Activated CD4-positive, alpha-beta memory T cell treated with anti-CD3 and anti-CD28 coated beads for 36 hours (primary cell): ENCODE data around the gene SBNO1. TPM values are rescaled to one million over a fixed set of nuclear protein-coding genes. Genes with fewer than 3 reads are reported as not detected.

Experiments
- CTCF ChIA-PET: fragments of 350-600 bp; sonication (Branson Sonifier 250); formaldehyde crosslinking; loops from one replicate; lab custom pipeline; 2021; ENCODE audit warnings: antibody characterized with exemption, inconsistent platforms; lab: Charles Lee
- POLR2A ChIA-PET: fragments of 350-600 bp; sonication (Branson Sonifier 250); formaldehyde crosslinking; loops from one replicate; lab custom pipeline; 2021; ENCODE audit warnings: antibody characterized with exemption; lab: Charles Lee
- DNase-seq: peaks from one replicate; pipeline ENCODE4 v3.0.0-alpha.2; 2020
- H3K27ac Mint-ChIP-seq: one replicate; pipeline ENCODE4 v1.8.0; 2021; ENCODE audit warnings: mixed read lengths
- H3K27me3 Mint-ChIP-seq: one replicate; pipeline ENCODE4 v1.8.0; 2021; ENCODE audit warnings: mixed read lengths
- H3K36me3 Mint-ChIP-seq: one replicate; pipeline ENCODE4 v1.8.0; 2021; ENCODE audit warnings: mixed read lengths
- H3K4me1 Mint-ChIP-seq: one replicate; pipeline ENCODE4 v1.8.0; 2021; ENCODE audit warnings: low read depth, mixed read lengths
- H3K4me3 Mint-ChIP-seq: one replicate; pipeline ENCODE4 v1.8.0; 2021; ENCODE audit warnings: mild to moderate bottlenecking, mixed read lengths
- H3K9me3 Mint-ChIP-seq: one replicate; pipeline ENCODE4 v1.8.0; 2021; ENCODE audit warnings: mixed read lengths
- intact Hi-C: fragments of 100-400 bp; cut with micrococcal nuclease; formaldehyde crosslinking; loops from one replicate; pipeline ENCODE4 v1.15.1; 2023
- total RNA-seq, 2 experiments: library from RNA; stranded (reverse); gene quantifications; one replicate each; pipeline ENCODE4 v1.2.3, GENCODE V29; 2021

Gene SBNO1
- total RNA-seq, 2 experiments from 2014 or later: 49.9 to 50.6 TPM

DNA sequence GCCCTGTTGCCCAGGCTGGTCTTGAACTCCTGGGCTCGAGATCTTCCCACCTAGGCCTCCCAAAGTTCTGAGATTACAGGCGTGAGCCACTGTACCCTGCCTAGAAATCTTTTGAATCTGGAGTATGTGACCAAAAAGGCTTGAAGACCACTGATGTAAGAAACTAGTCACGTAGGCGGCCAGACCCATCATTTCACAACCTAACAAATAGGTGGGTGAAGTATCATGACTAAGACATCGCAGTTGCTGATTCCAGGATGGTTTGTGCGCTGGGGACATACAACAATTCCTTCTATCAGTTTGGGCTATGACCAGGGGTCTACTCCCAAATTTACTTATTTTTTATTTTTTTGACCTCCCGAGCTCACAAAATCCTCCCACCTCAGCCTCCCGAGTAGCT is 81.2 kb downstream of the SBNO1 start:
- Mint-ChIP-seq H3K27ac (no peak overlapping the region), H3K36me3 (no peaks in the 10 kb centered on the region), H3K9me3 (no peaks in the 10 kb centered on the region), H3K4me3 (no peak overlapping the region), H3K27me3 (no peaks in the 10 kb centered on the region), H3K4me1 (peaks cover under 1% of the 10 kb centered on the region)
- no peak for DNase-seq
- ChIA-PET CTCF (interaction anchor here (0.9 kb wide), 1 partner anchor 10 kb away, joined by 3 read pairs; no protein-coding TSS in a partner anchor), POLR2A (no interaction called here)
- intact Hi-C loops: no loop called here

DNA sequence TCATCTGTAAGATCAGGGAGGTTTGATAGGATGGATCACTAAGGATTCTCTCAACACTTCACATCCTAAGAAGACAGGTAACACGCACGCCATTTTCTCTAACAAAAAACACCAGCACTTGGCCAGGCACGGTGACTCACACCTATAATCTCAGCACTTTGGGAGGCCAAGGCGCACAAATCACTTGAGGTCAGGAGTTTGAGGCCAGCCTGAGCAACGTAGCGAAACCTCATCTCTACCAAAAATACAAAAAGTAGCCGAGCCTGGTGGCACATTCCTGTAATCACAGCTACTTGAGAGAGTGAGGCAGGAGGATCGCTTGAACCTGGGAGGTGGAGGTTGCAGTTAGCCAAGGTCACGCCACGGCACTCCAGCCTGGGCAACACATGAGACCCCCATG is 82.5 kb downstream of the SBNO1 start:
- ChIA-PET POLR2A (interaction anchor here (0.6 kb wide), 1 partner anchor 16 kb away, joined by 4 read pairs; no protein-coding TSS in a partner anchor), CTCF (interaction anchor here (1.4 kb wide), 1 partner anchor 239 kb away, joined by 4 read pairs; no protein-coding TSS in a partner anchor)
- Mint-ChIP-seq H3K4me1 (peaks cover 6% of the 10 kb centered on the region), H3K36me3 (no peaks in the 10 kb centered on the region), H3K27ac (no peak overlapping the region), H3K27me3 (no peaks in the 10 kb centered on the region), H3K4me3 (no peak overlapping the region), H3K9me3 (no peaks in the 10 kb centered on the region)
- intact Hi-C loops: no loop called here
- DNase-seq: no peak

DNA sequence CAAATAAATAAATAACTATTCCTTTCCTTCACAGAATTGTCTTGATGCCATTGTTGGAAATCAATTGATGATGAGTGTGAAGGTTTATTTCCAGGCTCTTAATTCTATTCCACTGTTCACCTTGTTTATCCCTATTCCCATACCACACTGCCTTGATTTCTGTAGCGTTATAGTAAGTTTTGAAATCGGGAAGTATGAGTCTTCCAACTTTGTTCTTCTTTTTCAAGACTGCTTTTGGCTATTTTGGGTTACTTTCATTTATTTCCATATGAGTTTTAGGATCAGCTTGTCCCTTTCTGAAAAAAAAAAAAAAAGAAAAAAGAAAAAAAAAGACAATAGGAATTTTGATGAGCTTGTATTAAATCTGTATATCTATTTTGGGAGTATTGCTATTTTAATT is 83.7 kb downstream of the SBNO1 start:
- ChIA-PET POLR2A (no interaction called here), CTCF (interaction anchor here (1.0 kb wide), 1 partner anchor 11 kb away, joined by 3 read pairs; no protein-coding TSS in a partner anchor)
- Mint-ChIP-seq H3K27me3 (no peaks in the 10 kb centered on the region), H3K36me3 (no peaks in the 10 kb centered on the region), H3K27ac (no peak overlapping the region), H3K4me3 (no peak overlapping the region), H3K9me3 (no peaks in the 10 kb centered on the region), H3K4me1 (peaks cover 6% of the 10 kb centered on the region)
- intact Hi-C loops: no loop called here
- DNase-seq: no peak

DNA sequence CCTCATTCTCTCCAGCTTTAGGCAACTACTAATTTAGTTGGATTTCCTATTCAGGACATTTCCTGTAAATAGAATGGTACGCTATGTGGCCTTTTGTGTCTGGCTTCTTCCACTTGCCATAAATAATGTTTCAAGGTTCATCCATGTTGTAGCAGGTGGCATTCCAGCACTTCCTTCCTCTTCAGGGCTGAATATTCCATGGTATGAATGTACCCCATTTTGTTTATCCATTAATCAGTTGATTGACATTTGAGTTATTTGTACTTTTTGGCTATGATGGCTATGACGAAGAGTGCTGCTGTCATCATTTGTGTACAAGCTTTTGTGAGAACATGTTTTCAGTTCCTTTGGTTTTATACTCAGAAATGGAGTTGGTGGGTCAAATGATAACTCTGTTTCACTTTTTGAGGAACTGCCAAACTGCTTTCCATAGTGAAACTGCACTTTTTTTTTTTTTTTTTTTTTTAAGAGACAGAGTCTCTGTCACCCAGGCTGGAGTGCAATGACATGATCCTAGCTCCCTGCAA is 86.5 kb downstream of the SBNO1 start:
- H3K9me3 Mint-ChIP-seq: no peaks in the 10 kb centered on the region
- H3K36me3 Mint-ChIP-seq: no peaks in the 10 kb centered on the region
- H3K4me1 Mint-ChIP-seq: peaks cover 6% of the 10 kb centered on the region
- no peak overlapping the region for H3K4me3 Mint-ChIP-seq
- intact Hi-C loops: loop anchor here (2.0 kb wide), 1 partner anchor 87 kb away; the partner anchor contains the start of gene SBNO1
- no peaks in the 10 kb centered on the region for H3K27me3 Mint-ChIP-seq
- CTCF ChIA-PET: interaction anchor here (1.3 kb wide), 1 partner anchor 40 kb away, joined by 7 read pairs; no protein-coding TSS in a partner anchor
- POLR2A ChIA-PET: interaction anchor here (0.6 to 1.1 kb wide), 4 partner anchors 85 to 1219 kb away, joined by 3 to 8 read pairs (median 4); partner anchors contain the start of gene SBNO1
- peak overlapping the region; percentile 69 for H3K27ac Mint-ChIP-seq
- peak; percentile 46 for DNase-seq

DNA sequence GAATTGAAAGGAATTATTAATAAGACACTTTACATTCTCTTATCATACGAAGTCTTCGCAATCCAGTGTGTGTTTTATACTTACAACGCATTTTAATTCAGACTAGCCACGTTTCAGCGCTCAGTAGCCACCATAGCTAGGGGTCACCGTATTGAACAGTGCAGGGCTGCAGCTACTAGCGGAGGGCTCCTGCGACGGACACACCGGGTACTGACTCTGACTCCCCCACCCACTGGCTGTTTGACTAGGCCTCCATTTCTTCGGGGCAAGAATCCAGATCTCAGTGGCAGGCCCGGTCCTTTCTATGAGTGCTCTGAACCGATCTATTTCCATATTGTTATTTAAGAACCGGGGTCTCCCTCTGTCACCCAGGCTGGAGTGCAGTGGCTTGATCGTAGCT is 91.5 kb downstream of the SBNO1 start:
- DNase-seq: no peak
- Mint-ChIP-seq H3K36me3 (peaks cover 2% of the 10 kb centered on the region), H3K9me3 (no peaks in the 10 kb centered on the region), H3K27me3 (no peaks in the 10 kb centered on the region), H3K4me3 (peak overlapping the region; percentile 31), H3K27ac (no peak overlapping the region), H3K4me1 (peaks cover 22% of the 10 kb centered on the region)
- ChIA-PET CTCF (interaction anchor here (0.9 kb wide), 1 partner anchor 36 kb away, joined by 3 read pairs; no protein-coding TSS in a partner anchor), POLR2A (interaction anchor here (0.6 to 0.8 kb wide), 2 partner anchors 15 to 95 kb away, joined by 3 to 4 read pairs; no protein-coding TSS in a partner anchor)
- intact Hi-C loops: no loop called here

DNA sequence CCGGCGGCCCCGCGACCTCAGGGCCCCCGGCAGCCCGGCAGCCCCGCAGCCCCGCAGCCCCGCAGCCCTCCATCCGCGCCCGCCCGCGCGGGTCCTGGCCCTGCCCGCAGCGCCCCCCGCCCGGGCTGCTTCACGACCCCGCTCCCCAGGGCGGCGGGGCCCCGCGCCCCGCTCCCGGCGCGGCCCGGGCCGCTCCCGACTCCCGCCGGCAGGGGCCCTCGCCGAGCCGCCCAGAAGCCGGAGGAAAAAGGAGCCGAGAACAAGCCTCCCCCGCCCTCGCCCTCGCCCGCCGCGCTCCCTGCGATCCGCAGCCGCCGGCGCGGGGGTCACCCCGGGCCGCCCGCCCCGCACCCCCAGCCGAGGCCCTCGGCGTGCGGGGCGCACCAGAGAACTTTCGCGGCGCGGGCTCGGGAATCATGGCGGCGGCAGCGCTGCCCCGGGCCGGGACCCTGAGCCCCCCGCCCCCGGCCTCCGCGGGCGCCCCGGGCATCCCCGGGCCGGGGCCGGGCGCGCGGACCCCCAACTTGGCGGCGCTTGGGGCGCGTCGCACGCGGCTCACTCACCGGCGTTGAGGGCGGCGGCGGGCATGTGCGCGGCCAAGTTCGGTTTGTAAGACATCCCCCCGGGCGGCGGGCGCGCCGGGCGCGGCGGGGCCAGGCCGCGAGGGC is 93.5 kb downstream of the SBNO1 start:
- Mint-ChIP-seq H3K9me3 (no peaks in the 10 kb centered on the region), H3K4me3 (no peak overlapping the region), H3K27ac (no peak overlapping the region), H3K36me3 (peaks cover 2% of the 10 kb centered on the region), H3K27me3 (no peaks in the 10 kb centered on the region), H3K4me1 (peaks cover 19% of the 10 kb centered on the region)
- intact Hi-C loops: loop anchor here (2.0 kb wide), 3 partner anchors 38 to 348 kb away; partner anchors contain the start of genes MPHOSPH9 and MTRFR
- DNase-seq: peak; percentile 83
- CTCF ChIA-PET: interaction anchor here (1.3 kb wide), 1 partner anchor 113 kb away, joined by 4 read pairs; the partner anchor contains the start of gene KMT5A
- POLR2A ChIA-PET: no interaction called here

DNA sequence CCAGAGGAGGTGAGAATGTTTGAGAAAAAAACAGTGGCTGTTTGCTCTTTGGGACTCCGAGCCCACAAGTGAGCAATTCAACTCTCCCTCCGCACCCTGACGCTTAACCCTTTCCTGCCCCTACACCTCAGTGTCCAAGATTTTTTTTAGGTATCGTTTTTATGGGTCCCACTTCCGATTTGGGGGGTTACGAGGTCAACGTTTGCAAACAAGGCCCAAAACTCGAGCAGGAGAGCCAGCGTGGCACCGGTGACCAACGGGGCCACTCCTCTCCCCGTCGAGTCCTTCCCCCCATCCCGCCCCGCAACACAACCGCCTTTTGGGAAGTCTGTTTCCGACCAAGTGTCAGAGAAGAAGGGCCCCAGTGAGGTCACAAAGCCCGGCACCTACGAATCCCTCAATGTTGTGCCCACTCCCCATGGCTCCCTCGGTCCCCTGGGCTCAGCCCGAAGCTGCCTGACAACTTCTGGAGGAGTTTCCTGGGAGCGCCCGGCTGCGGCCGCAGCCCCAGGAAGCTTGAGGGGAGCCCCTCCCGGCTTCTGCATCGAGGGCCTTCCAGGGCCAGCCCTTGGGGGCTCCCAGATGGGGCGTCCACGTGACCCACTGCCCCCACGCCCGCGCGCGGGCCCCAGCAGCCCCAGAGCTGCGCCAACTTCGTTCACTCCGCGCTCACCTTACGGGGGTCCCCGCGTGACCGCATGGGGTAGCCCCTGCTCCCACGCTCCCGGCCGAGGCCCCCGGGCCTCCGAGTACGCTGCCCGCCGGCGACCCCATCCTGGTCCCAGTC is 94.2 kb downstream of the SBNO1 start:
- intact Hi-C loops: loop anchor here (2.0 kb wide), 3 partner anchors 38 to 348 kb away; partner anchors contain the start of genes MPHOSPH9 and MTRFR
- Mint-ChIP-seq H3K27me3 (no peaks in the 10 kb centered on the region), H3K4me1 (peaks cover 19% of the 10 kb centered on the region), H3K9me3 (no peaks in the 10 kb centered on the region), H3K27ac (peak overlapping the region; percentile 39), H3K4me3 (peak overlapping the region; percentile 77), H3K36me3 (peaks cover 2% of the 10 kb centered on the region)
- ChIA-PET CTCF (interaction anchor here (0.6 to 1.3 kb wide), 8 partner anchors 11 to 686 kb away, joined by 3 to 4 read pairs (median 3); partner anchors contain the start of gene KMT5A), POLR2A (interaction anchor here (1.3 to 3.4 kb wide), 2 partner anchors 37 to 312 kb away, joined by 4 to 12 read pairs; partner anchors contain the start of genes MPHOSPH9 and MTRFR)
- peak; percentile 36 for DNase-seq

DNA sequence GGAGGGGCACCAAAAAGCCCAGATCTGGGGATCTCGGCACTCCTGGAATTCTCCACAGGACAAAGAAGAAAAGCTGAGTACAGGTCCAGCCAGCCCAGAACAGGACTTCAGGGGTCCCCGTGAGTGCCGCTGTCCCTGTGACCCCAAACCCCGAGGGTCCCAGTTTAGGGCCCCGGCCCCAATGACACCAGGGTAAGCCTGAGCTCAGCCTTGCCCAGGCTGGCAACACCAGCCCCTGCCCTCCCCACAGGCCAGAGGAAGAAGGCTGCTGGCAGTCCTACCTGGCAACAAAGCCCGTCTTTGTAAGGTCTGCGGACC is 94.8 kb downstream of the SBNO1 start:
- peaks cover 19% of the 10 kb centered on the region for H3K4me1 Mint-ChIP-seq
- H3K27ac Mint-ChIP-seq: peak overlapping the region; percentile 39
- ChIA-PET CTCF (interaction anchor here (0.6 to 1.9 kb wide), 8 partner anchors 11 to 351 kb away, joined by 3 to 9 read pairs (median 4); partner anchors contain the start of genes KMT5A and SBNO1), POLR2A (interaction anchor here (0.9 to 3.4 kb wide), 3 partner anchors 37 to 312 kb away, joined by 4 to 12 read pairs (median 4); partner anchors contain the start of genes MPHOSPH9 and MTRFR)
- peaks cover 2% of the 10 kb centered on the region for H3K36me3 Mint-ChIP-seq
- H3K9me3 Mint-ChIP-seq: no peaks in the 10 kb centered on the region
- H3K4me3 Mint-ChIP-seq: peak overlapping the region; percentile 77
- DNase-seq: no peak
- H3K27me3 Mint-ChIP-seq: no peaks in the 10 kb centered on the region
- intact Hi-C loops: loop anchor here (2.0 kb wide), 3 partner anchors 37 to 349 kb away; partner anchors contain the start of genes MPHOSPH9 and MTRFR

DNA sequence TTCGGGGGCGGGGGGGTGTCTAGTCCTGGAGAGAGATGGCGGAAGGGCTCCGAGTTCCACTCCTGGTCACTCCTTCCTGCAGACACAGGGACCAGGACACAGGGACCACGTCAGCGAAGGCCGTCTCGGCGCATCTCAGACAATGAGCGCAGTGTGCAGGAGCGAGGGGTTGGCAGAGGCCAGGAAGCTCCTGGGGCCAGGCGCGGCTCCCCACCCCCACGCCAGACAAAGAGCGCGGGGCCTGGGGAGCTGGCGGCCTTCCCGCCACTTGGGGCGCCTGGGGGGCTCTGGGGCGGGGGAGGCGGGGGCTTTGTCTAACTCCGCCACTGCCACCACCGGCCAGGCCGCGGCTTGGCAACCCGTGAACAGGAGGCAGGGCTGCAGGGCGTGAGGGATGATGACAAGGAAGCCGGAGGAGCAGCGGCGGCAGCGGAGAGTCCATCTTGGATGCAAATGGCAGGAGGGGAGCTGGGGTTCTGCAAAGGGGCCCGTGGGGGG is 95.2 kb downstream of the SBNO1 start:
- ChIA-PET POLR2A (interaction anchor here (0.9 to 3.4 kb wide), 3 partner anchors 36 to 313 kb away, joined by 4 to 12 read pairs (median 4); partner anchors contain the start of genes MPHOSPH9 and MTRFR), CTCF (interaction anchor here (0.6 to 1.9 kb wide), 7 partner anchors 12 to 352 kb away, joined by 3 to 9 read pairs (median 3); partner anchors contain the start of gene SBNO1)
- Mint-ChIP-seq H3K27ac (no peak overlapping the region), H3K4me1 (peaks cover 19% of the 10 kb centered on the region), H3K9me3 (no peaks in the 10 kb centered on the region), H3K4me3 (peak overlapping the region; percentile 77), H3K27me3 (no peaks in the 10 kb centered on the region), H3K36me3 (peaks cover 2% of the 10 kb centered on the region)
- intact Hi-C loops: no loop called here
- DNase-seq: peak; percentile 55

DNA sequence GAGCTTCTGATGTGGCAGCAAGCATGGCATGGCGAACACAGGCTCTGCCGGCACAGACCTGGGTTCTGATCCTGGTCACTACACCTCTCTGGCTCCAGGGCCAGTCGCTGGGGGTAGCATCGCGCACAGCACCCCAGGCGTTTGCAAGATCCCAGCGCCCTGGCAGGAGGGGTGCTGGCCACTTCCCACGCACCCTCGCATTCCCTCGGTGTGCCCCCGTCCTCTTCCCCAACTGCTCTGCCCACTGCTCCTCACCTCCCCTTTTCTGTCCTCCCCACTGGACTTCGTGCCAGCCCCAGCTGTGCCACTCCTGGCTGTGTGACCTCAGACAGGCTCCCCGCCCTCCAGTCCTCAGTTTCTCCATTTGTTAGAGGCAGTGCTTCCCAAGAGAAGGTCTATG is 95.8 kb downstream of the SBNO1 start:
- ChIA-PET POLR2A (interaction anchor here (0.9 to 3.4 kb wide), 2 partner anchors 36 to 97 kb away, joined by 4 to 12 read pairs; partner anchors contain the start of genes MPHOSPH9 and MTRFR), CTCF (interaction anchor here (1.1 to 1.9 kb wide), 3 partner anchors 30 to 314 kb away, joined by 4 to 9 read pairs (median 4); partner anchors contain the start of gene SBNO1)
- no peak for DNase-seq
- Mint-ChIP-seq H3K4me3 (no peak overlapping the region), H3K4me1 (peaks cover 19% of the 10 kb centered on the region), H3K27ac (no peak overlapping the region), H3K9me3 (no peaks in the 10 kb centered on the region), H3K36me3 (peaks cover 2% of the 10 kb centered on the region), H3K27me3 (no peaks in the 10 kb centered on the region)
- intact Hi-C loops: no loop called here
